ENCODE measurements around the gene RABGAP1L. TPM values are rescaled to one million over a fixed set of nuclear protein-coding genes. Genes with fewer than 3 reads are reported as not detected.
"Not testable (repeated sequence)": the region's sequence is repeated elsewhere in the genome, so short reads cannot be mapped to it uniquely, and the experiment has no call there.

The RABGAP1L gene
- total RNA-seq, 2 experiments from 2014 or later, result 59.8 to 67.6 TPM

GRCh38 chr1:174247472-174247871 is 88.2 kb downstream of the RABGAP1L start:
- POLR2A ChIA-PET, result no interaction called here
- CTCF ChIA-PET, result no interaction called here
- no peak for ATAC-seq (ENCODE audit: poor library complexity)
- Mint-ChIP-seq H3K27ac (no peak overlapping the region), H3K27me3 (no peaks in the 10 kb centered on the region), H3K4me3 (no peak overlapping the region), H3K4me1 (ENCODE audit: low read depth) (no peaks in the 10 kb centered on the region), H3K36me3 (ENCODE audit: low read depth) (peaks cover 50% of the 10 kb centered on the region), H3K9me3 (no peaks in the 10 kb centered on the region)
- Histone ChIP-seq H3K4me1 (ENCODE audit: insufficient read depth, low read length) (no peaks in the 10 kb centered on the region), H3K9me3 (ENCODE audit: control insufficient read depth in 1 of 2, insufficient read depth in 1 of 2, low read length in 2 of 2) (no peaks in the 10 kb centered on the region), H3K36me3 (ENCODE audit: insufficient read depth, low read length) (peaks cover 18% of the 10 kb centered on the region), H3K27ac (ENCODE audit: low read depth in 1 of 2, low read length in 2 of 2) (no peak overlapping the region), H3K27me3 (ENCODE audit: control insufficient read depth in 1 of 2, insufficient read depth in 2 of 2, low read length in 2 of 2) (no peaks in the 10 kb centered on the region), H3K4me3 (ENCODE audit: low read length) (no peak overlapping the region)
- intact Hi-C loops (cut with DNase I, micrococcal nuclease), result no loop called here
- DNase-seq, result no peak
- TF ChIP-seq, protein P1, sequence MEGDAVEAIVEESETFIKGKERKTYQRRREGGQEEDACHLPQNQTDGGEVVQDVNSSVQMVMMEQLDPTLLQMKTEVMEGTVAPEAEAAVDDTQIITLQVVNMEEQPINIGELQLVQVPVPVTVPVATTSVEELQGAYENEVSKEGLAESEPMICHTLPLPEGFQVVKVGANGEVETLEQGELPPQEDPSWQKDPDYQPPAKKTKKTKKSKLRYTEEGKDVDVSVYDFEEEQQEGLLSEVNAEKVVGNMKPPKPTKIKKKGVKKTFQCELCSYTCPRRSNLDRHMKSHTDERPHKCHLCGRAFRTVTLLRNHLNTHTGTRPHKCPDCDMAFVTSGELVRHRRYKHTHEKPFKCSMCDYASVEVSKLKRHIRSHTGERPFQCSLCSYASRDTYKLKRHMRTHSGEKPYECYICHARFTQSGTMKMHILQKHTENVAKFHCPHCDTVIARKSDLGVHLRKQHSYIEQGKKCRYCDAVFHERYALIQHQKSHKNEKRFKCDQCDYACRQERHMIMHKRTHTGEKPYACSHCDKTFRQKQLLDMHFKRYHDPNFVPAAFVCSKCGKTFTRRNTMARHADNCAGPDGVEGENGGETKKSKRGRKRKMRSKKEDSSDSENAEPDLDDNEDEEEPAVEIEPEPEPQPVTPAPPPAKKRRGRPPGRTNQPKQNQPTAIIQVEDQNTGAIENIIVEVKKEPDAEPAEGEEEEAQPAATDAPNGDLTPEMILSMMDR (IDR thresholded peaks at IDR 0.05), result no peak

GRCh38 chr1:174248041-174248440 is 88.7 kb downstream of the RABGAP1L start:
- ChIA-PET POLR2A (no interaction called here), CTCF (no interaction called here)
- no peak for ATAC-seq (ENCODE audit: poor library complexity)
- Histone ChIP-seq H3K27me3 (ENCODE audit: control insufficient read depth in 1 of 2, insufficient read depth in 2 of 2, low read length in 2 of 2) (no peaks in the 10 kb centered on the region), H3K36me3 (ENCODE audit: insufficient read depth, low read length) (peaks cover 16% of the 10 kb centered on the region), H3K4me3 (ENCODE audit: low read length) (no peak overlapping the region), H3K27ac (ENCODE audit: low read depth in 1 of 2, low read length in 2 of 2) (no peak overlapping the region), H3K4me1 (ENCODE audit: insufficient read depth, low read length) (no peaks in the 10 kb centered on the region), H3K9me3 (ENCODE audit: control insufficient read depth in 1 of 2, insufficient read depth in 1 of 2, low read length in 2 of 2) (no peaks in the 10 kb centered on the region)
- intact Hi-C loops (cut with DNase I, micrococcal nuclease), result no loop called here
- DNase-seq, result no peak
- Mint-ChIP-seq H3K4me1 (ENCODE audit: low read depth) (no peaks in the 10 kb centered on the region), H3K27ac (no peak overlapping the region), H3K9me3 (no peaks in the 10 kb centered on the region), H3K4me3 (no peak overlapping the region), H3K27me3 (no peaks in the 10 kb centered on the region), H3K36me3 (ENCODE audit: low read depth) (peaks cover 50% of the 10 kb centered on the region)
- TF ChIP-seq, protein P1 (IDR thresholded peaks at IDR 0.05), result no peak

GRCh38 chr1:174256386-174256785 is 97.1 kb downstream of the RABGAP1L start:
- H3K9me3 Mint-ChIP-seq; H3K4me3 ChIP-seq (ENCODE audit: low read length); POLR2A ChIA-PET; H3K27me3 Mint-ChIP-seq; H3K27ac Mint-ChIP-seq; H3K27me3 ChIP-seq (ENCODE audit: control insufficient read depth in 1 of 2, insufficient read depth in 2 of 2, low read length in 2 of 2); H3K27ac ChIP-seq (ENCODE audit: low read depth in 1 of 2, low read length in 2 of 2); H3K4me3 Mint-ChIP-seq; H3K4me1 ChIP-seq (ENCODE audit: insufficient read depth, low read length); H3K9me3 ChIP-seq (ENCODE audit: control insufficient read depth in 1 of 2, insufficient read depth in 1 of 2, low read length in 2 of 2); CTCF ChIA-PET; DNase-seq; H3K4me1 Mint-ChIP-seq (ENCODE audit: low read depth); ATAC-seq (ENCODE audit: poor library complexity); H3K36me3 ChIP-seq (ENCODE audit: insufficient read depth, low read length): not testable (repeated sequence)
- peaks cover 50% of the 10 kb centered on the region for H3K36me3 Mint-ChIP-seq (ENCODE audit: low read depth)
- intact Hi-C loops (cut with DNase I, micrococcal nuclease), result loop anchor here in 1 of 2 experiments (5.0 to 10.0 kb wide), 2 partner anchors 741 to 868 kb away; partner anchors contain the start of gene CACYBP

- Histone ChIP-seq H3K9me3 (ENCODE audit: control insufficient read depth in 1 of 2, insufficient read depth in 1 of 2, low read length in 2 of 2) (no peaks in the 10 kb centered on the region), H3K4me3 (ENCODE audit: low read length) (no peak overlapping the region), H3K36me3 (ENCODE audit: insufficient read depth, low read length) (peaks cover under 1% of the 10 kb centered on the region), H3K27me3 (ENCODE audit: control insufficient read depth in 1 of 2, insufficient read depth in 2 of 2, low read length in 2 of 2) (no peaks in the 10 kb centered on the region), H3K4me1 (ENCODE audit: insufficient read depth, low read length) (no peaks in the 10 kb centered on the region), H3K27ac (ENCODE audit: low read depth in 1 of 2, low read length in 2 of 2) (no peak overlapping the region)
- Mint-ChIP-seq H3K9me3 (no peaks in the 10 kb centered on the region), H3K4me1 (ENCODE audit: low read depth) (no peaks in the 10 kb centered on the region), H3K27ac (no peak overlapping the region), H3K36me3 (ENCODE audit: low read depth) (peaks cover 35% of the 10 kb centered on the region), H3K27me3 (no peaks in the 10 kb centered on the region), H3K4me3 (no peak overlapping the region)
- DNase-seq (peak in 10 of 14 experiments; percentile 10 to 60 (median 20)), ATAC-seq (ENCODE audit: poor library complexity) (peak; percentile 44)
- TF ChIP-seq, protein P1 (IDR thresholded peaks at IDR 0.05), result peak; percentile 72
- intact Hi-C loops (cut with DNase I, micrococcal nuclease), result loop anchor here (1.0 to 10.0 kb wide), 3 partner anchors 486 to 867 kb away; partner anchors contain the start of gene CACYBP (in 1 of the 2)
- ChIA-PET POLR2A (no interaction called here), CTCF (no interaction called here)
Observed at GRCh38 chr1:174258148-174258550, 98.8 kb downstream of the RABGAP1L start.

Measured in CD4-positive, alpha-beta T cell (primary cell).